ENCODE measurements around the gene OSER1.

DNA sequence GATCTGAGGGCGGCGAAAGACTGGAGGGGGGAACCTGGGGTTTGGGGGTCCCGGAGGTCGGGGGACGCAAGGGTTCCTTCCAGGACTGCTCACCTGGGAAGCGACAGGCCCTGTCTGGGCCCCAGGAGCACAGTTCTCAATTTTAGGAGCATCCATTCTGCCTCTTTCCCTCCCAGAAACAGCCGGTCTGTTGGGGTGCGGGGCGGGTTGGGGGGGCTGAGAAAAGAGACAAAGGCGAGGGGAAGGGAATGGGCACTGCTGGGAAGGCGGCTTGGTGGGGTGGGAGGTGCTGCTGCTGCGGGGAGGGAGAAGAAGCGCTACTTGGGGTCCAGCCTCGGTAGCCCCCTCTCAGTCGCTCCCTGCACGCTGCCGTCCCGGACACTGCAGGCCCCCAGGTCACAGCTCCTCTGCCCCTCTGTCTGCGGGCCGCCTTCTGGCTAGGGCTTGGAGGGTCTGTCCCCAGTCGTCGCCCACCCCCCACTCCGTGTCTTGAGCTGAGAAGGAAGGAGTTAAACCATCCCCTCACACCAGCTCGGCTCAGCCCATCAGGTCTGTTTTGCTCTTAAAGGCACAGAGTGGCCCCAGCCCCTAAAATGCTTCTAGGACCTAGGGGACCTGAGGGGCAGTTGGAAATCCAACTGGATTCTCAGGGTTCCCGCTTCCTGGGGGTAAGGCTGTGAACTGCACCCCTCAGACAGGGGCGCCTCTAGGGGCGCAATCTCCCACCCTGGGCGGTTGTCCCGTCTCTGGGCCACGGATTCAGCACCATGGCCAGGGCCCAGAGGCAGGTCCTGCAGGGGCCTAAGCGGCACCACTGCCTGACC, 37.2 kb upstream of the OSER1 start:
- TF ChIP-seq, protein P1, sequence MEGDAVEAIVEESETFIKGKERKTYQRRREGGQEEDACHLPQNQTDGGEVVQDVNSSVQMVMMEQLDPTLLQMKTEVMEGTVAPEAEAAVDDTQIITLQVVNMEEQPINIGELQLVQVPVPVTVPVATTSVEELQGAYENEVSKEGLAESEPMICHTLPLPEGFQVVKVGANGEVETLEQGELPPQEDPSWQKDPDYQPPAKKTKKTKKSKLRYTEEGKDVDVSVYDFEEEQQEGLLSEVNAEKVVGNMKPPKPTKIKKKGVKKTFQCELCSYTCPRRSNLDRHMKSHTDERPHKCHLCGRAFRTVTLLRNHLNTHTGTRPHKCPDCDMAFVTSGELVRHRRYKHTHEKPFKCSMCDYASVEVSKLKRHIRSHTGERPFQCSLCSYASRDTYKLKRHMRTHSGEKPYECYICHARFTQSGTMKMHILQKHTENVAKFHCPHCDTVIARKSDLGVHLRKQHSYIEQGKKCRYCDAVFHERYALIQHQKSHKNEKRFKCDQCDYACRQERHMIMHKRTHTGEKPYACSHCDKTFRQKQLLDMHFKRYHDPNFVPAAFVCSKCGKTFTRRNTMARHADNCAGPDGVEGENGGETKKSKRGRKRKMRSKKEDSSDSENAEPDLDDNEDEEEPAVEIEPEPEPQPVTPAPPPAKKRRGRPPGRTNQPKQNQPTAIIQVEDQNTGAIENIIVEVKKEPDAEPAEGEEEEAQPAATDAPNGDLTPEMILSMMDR (conservative IDR thresholded peaks at IDR 0.05; ENCODE audit: low read depth, low read length): no peak
- TF ChIP-seq EZH2 (IDR thresholded peaks at IDR 0.05; ENCODE audit: low read length, unreplicated experiment) (no peak), EZH2phosphoT487 (IDR thresholded peaks at IDR 0.05; ENCODE audit: borderline replicate concordance, low read length) (no peak)
